Measurements from ENCODE around the gene TOP3A.

Gene TOP3A

DNA sequence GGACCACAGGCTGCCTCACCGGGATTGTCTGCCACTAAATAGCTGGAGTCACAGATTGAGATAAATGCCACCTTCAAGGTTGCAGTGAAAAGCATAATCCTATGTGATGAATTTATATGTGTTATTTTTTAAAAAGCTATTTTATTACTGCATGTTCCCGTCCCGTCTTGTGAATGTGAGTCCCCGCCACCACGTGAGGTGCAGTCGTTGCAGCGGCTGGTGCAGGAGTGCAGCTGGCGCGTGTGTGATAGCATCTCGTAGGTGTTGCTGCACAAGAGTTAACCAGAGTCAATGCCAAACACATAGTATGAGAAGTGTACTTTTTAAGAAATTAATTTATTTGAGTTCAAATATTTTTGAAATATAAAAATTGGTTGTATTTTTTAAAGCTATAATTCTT, 12.8 kb upstream of the TOP3A start:
- DNase-seq (ENCODE audit: low spot score) = no peak
- TF ChIP-seq, protein P1, sequence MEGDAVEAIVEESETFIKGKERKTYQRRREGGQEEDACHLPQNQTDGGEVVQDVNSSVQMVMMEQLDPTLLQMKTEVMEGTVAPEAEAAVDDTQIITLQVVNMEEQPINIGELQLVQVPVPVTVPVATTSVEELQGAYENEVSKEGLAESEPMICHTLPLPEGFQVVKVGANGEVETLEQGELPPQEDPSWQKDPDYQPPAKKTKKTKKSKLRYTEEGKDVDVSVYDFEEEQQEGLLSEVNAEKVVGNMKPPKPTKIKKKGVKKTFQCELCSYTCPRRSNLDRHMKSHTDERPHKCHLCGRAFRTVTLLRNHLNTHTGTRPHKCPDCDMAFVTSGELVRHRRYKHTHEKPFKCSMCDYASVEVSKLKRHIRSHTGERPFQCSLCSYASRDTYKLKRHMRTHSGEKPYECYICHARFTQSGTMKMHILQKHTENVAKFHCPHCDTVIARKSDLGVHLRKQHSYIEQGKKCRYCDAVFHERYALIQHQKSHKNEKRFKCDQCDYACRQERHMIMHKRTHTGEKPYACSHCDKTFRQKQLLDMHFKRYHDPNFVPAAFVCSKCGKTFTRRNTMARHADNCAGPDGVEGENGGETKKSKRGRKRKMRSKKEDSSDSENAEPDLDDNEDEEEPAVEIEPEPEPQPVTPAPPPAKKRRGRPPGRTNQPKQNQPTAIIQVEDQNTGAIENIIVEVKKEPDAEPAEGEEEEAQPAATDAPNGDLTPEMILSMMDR (IDR thresholded peaks at IDR 0.05; ENCODE audit: extremely low read depth, missing control alignments) = no peak

DNA sequence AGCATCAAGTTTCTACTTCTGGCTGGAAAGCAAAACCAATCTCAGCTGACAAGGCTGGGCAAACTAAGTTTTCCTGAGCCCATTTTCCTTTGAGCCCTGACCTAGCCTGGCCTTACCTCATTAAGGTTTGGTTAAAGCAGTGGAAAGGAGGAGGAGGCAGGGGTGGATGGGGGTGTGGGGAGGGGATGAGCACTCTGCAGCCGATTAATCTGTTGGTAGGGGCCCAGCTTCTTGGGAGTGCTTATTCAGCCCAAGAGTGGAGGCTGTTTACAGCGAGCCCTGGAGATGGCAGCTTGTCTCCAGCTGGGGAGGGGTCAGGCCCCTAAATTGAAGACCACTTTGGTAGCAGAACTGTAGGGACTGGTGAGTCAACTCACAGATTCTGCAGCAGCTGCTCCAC, 12.3 kb upstream of the TOP3A start:
- TF ChIP-seq, protein P1 (IDR thresholded peaks at IDR 0.05; ENCODE audit: extremely low read depth, missing control alignments) = no peak
- DNase-seq (ENCODE audit: low spot score) = no peak

DNA sequence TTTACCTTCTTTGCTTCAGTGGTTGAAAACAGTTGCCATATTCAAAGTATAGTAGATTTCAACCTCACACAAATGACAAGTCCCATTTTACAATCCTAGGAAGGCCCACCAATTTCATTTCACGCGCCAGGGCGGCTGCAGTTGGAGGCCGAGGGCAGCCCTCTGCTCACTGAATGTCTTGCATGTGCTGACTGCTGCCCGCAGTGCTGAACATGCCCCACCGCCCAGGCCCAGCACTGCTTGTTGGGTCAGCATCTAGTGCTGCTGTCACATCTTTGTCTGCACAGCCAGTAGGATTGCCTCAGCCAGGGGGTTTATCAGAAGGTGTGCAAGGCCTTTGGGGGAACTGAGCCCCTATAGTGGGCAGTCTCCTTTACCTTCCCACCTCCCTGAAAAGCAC, 11.8 kb upstream of the TOP3A start:
- DNase-seq (ENCODE audit: low spot score) = no peak
- TF ChIP-seq, protein P1 (IDR thresholded peaks at IDR 0.05; ENCODE audit: extremely low read depth, missing control alignments) = no peak

DNA sequence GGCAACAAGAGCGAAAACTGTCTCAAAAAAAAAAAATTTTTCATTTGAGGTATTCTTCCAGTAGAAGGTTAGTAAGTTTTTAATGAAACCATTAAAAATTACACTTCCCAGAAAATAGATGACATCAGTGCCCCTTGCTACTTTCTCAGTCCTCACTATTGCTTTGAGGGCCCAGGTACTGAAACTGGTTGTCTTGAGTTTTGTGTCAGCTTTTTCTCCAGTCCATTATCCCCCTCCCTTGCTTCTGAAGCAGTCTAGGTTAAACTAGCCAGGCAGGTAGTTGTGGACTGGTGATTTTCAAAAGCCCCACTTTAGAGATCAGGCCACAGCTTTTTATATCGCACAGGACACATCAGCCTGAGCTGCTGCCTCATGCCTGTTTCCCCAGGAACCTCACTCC, 11.2 kb upstream of the TOP3A start:
- TF ChIP-seq, protein P1 (IDR thresholded peaks at IDR 0.05; ENCODE audit: extremely low read depth, missing control alignments) = no peak
- no peak for DNase-seq (ENCODE audit: low spot score)

DNA sequence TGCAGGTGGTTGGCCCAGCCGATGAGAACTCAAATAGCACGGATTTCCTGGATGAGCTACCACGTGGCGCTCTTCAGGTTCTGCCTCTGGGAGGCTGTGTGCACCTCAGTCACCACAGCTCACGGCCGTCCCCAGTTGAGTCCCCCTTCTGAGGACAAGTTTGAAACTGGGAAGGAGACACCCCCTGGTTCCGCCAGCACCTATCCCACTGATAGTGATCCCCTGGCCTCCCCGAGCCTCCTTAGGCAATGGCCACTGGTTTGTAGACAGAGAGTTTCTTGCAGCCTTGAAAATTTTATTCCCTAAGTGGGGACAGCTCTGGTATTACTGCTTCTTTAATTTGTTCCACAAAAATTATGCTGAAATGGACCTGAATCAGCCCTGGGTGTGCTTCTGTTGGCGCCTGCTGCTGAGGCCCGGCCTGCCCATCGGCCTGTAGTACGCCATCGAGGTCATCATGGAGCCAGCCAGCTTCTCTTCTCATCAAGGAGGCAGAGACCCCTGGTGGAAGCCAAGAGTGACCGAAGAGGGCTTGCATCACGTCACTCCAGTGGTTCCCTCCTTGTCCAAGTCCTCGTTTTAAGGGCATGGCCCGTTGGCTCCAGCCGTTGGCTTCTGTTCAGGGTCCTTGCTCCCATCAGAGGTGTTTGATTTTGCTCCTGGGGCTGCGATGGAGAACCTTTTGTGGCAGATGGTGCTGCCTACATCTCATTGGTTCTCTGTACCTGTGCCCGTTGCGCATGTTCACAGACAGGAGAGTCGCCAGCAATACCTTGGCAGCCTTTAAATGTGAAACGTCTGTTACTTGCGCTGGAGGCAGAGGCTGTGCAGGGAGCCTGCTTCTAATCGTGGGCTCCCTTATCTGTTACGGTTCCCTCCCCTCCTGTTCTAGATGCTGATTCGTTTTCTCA, 9.6 kb upstream of the TOP3A start:
- TF ChIP-seq, protein P1 (IDR thresholded peaks at IDR 0.05; ENCODE audit: extremely low read depth, missing control alignments) = no peak
- DNase-seq (ENCODE audit: low spot score) = no peak

GRCh38 chr17:18323507-18324139, 8.8 kb upstream of the TOP3A start:
- no peak for DNase-seq (ENCODE audit: low spot score)
- TF ChIP-seq, protein P1 (IDR thresholded peaks at IDR 0.05; ENCODE audit: extremely low read depth, missing control alignments) = no peak

- TF ChIP-seq, protein P1 (IDR thresholded peaks at IDR 0.05; ENCODE audit: extremely low read depth, missing control alignments) = no peak
- no peak for DNase-seq (ENCODE audit: low spot score)
These were observed 8.2 kb upstream of the TOP3A start for GRCh38 chr17:18323007-18323406.
